ENCODE results near the gene GSN.

GRCh38 chr9:121283080-121283398 lies 15.1 kb downstream of the GSN start:
- TF ChIP-seq CTCF (IDR thresholded peaks at IDR 0.05; ENCODE audit: low read length) (no peak), EZH2 (IDR thresholded peaks at IDR 0.05; ENCODE audit: borderline replicate concordance, low read length) (no peak)

Data from OCI-LY1 (cell line).